NT2/D1 (cell line): Measurements from ENCODE around the gene CDH16.

ENCODE experiments used
- SUZ12 ChIP-seq: IDR thresholded peaks from 2 replicates; pipeline ENCODE4 v1.6.1; 2011; ENCODE audit not compliant: insufficient read length, insufficient read depth; ENCODE audit errors: extremely low read depth
- YY1 ChIP-seq: IDR thresholded peaks from 2 replicates; pipeline ENCODE4 v1.6.1; 2011; ENCODE audit not compliant: insufficient read length, insufficient read depth

- TF ChIP-seq SUZ12 (no peak), YY1 (no peak)
Observed at GRCh38 chr16:66891797-66892196, 26.9 kb downstream of the CDH16 start.
